Peyer's patch (tissue), 4 donors: ENCODE measurements around the gene PPP1R13B.

Experiments used
- CTCF ChIP-seq, 6 experiments: fragments of 450-650 bp in 4 of 6; fragments of 200-600 bp in 2 of 6; sonication (generic) in 1 of 6; IDR thresholded peaks; one replicate each; pipeline ENCODE4 v1.5.1; 2017 to 2019; ENCODE audit warnings: antibody characterized with exemption in 6 of 6, mild to moderate bottlenecking in 3 of 6, moderate library complexity in 1 of 6
- POLR2A ChIP-seq, 2 donors: fragments of 450-650 bp; IDR thresholded peaks; one replicate each; pipeline ENCODE4 v1.5.1; 2017; ENCODE audit warnings: antibody characterized with exemption in 2 of 2, mild to moderate bottlenecking in 2 of 2, moderate library complexity in 2 of 2

GRCh38 chr14:103773521-103773920 is 73.9 kb downstream of the PPP1R13B start:
- TF ChIP-seq CTCF (IDR thresholded peaks at IDR 0.05): no peak
- TF ChIP-seq POLR2A (IDR thresholded peaks at IDR 0.05): no peak
